Measurements from ENCODE around the gene CCDC7.
"Not testable (repeated sequence)": the region's sequence is repeated elsewhere in the genome, so short reads cannot be mapped to it uniquely, and the experiment has no call there.

CCDC7 gene

GRCh38 chr10:32459051-32459698 lies 13.2 kb downstream of the CCDC7 start:
- DNase-seq = no peak

- DNase-seq = no peak
Observed at GRCh38 chr10:32461203-32461602, 15.3 kb downstream of the CCDC7 start.

- no peak for DNase-seq
Observed at GRCh38 chr10:32471232-32471631, 25.3 kb downstream of the CCDC7 start.

- DNase-seq = no peak
Observed at GRCh38 chr10:32477499-32477898, 31.6 kb downstream of the CCDC7 start.

- no peak for DNase-seq
Observed at GRCh38 chr10:32481606-32482005, 35.7 kb downstream of the CCDC7 start.

- DNase-seq = not testable (repeated sequence)
Observed at GRCh38 chr10:32483019-32483502, 37.1 kb downstream of the CCDC7 start.

GRCh38 chr10:32488038-32488437 lies 42.1 kb downstream of the CCDC7 start:
- DNase-seq = not testable (repeated sequence)

GRCh38 chr10:32489158-32489557 lies 43.2 kb downstream of the CCDC7 start:
- no peak for DNase-seq

- DNase-seq = no peak
Observed at GRCh38 chr10:32489901-32490300, 44.0 kb downstream of the CCDC7 start.

- not testable (repeated sequence) for DNase-seq
Observed at GRCh38 chr10:32494562-32494961, 48.6 kb downstream of the CCDC7 start.

GRCh38 chr10:32500136-32500535 lies 54.2 kb downstream of the CCDC7 start:
- DNase-seq = not testable (repeated sequence)

GRCh38 chr10:32501906-32502305 lies 56.0 kb downstream of the CCDC7 start:
- no peak for DNase-seq

GRCh38 chr10:32505762-32506420 lies 60.0 kb downstream of the CCDC7 start:
- DNase-seq = not testable (repeated sequence)

GRCh38 chr10:32511599-32511998 lies 65.7 kb downstream of the CCDC7 start:
- no peak for DNase-seq

- no peak for DNase-seq
Observed at GRCh38 chr10:32516567-32517495, 70.9 kb downstream of the CCDC7 start.

- no peak for DNase-seq
Observed at GRCh38 chr10:32530231-32530630, 84.3 kb downstream of the CCDC7 start.

- peak; percentile 38 for DNase-seq
Observed at GRCh38 chr10:32538256-32538655, 92.3 kb downstream of the CCDC7 start.

GRCh38 chr10:32540691-32541470 lies 94.9 kb downstream of the CCDC7 start:
- no peak for DNase-seq

- DNase-seq = no peak
Observed at GRCh38 chr10:32548208-32548607, 102.3 kb downstream of the CCDC7 start.

GRCh38 chr10:32556783-32557395 lies 110.9 kb downstream of the CCDC7 start:
- peak; percentile 51 for DNase-seq

GRCh38 chr10:32562695-32563094 lies 116.8 kb downstream of the CCDC7 start:
- DNase-seq = not testable (repeated sequence)

- no peak for DNase-seq
Observed at GRCh38 chr10:32577448-32577847, 131.5 kb downstream of the CCDC7 start.
